Measurements from ENCODE around the gene ARHGEF11.

ARHGEF11 gene

DNA sequence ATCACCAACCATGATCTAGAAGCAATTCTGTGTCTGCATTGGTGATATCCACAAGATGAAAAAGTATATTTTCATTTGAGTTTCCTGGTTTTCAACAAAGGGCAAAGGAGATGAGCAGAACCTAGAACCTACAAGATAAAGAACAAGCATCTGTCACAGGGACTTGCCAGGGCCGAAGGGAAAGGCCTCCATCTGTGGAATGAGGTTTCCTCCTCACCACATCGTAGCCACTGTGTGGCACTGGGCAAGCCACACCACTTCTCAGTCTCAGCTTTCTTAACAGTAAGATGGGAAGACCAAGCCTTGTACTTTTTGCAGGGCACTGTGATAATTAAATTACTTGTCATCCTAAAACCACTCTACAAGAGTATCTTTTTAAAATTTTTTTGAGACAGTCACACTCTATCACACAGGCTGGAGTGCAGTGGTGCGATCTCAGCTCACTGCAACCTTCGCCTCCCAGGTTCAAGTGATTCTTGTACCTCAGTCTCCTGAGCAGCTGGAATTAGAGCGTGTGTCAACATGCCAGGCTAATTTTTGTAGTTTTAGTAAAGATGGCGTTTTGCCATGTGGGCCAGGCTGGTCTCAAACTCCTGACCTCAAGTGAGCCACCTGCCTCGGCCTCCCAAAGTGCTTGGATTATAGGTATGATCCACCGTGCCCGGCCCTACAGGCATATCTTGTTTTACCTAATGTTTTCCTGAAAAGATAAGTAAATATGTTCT, 45.8 kb downstream of the ARHGEF11 start:
- DNase-seq = no peak

GRCh38 chr1:156998840-156999500, 46.6 kb downstream of the ARHGEF11 start:
- DNase-seq = no peak

GRCh38 chr1:156998301-156998700, 47.2 kb downstream of the ARHGEF11 start:
- DNase-seq = no peak

GRCh38 chr1:156995412-156995811, 50.1 kb downstream of the ARHGEF11 start:
- no peak for DNase-seq

GRCh38 chr1:156994277-156994676, 51.3 kb downstream of the ARHGEF11 start:
- DNase-seq = no peak

- no peak for DNase-seq
These were observed 52.0 kb downstream of the ARHGEF11 start for GRCh38 chr1:156993426-156994147.

- DNase-seq = no peak
These were observed 53.3 kb downstream of the ARHGEF11 start for GRCh38 chr1:156992215-156992614.

GRCh38 chr1:156987715-156988114, 57.8 kb downstream of the ARHGEF11 start:
- DNase-seq = no peak

- no peak for DNase-seq
These were observed 65.0 kb downstream of the ARHGEF11 start for GRCh38 chr1:156980551-156980950.

GRCh38 chr1:156975084-156975483, 70.5 kb downstream of the ARHGEF11 start:
- no peak for DNase-seq

DNA sequence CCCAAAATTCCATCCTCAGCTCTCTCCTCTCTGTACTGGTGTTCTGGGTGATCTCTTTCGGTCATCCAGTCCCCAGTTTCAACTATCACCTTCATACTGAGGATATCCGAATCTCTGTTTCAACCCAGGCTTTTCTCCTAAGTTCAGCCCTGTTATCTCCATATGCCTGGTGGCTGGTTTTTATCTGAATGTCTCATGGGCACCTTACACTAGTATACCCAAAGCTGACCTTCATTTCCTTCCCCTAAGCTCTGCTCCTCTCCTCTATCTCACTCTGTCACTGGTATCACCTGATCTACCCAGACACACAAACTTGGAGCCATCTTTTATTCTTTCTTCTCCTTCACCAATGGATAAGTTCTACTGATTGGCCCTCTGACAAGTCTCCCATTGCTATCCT, 72.1 kb downstream of the ARHGEF11 start:
- DNase-seq = no peak

DNA sequence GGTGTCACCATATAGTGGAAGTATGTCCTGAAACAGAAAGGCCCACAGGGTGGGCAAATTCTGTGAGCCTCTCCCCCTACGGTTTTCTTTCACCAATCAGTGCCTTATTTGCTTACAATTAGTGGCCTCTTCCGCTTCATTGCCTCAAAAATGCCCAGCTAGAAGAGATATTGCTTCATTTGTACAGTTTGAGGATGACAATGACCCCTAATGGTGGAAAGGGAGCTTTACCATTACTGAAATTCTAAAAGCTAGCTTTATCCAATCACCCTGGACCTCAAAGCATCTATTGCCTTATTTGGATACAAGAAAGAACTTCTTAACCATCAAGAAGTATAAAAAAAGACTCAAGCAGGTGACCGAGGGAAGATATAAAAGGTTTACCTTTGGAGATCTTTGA, 75.5 kb downstream of the ARHGEF11 start:
- no peak for DNase-seq

DNA sequence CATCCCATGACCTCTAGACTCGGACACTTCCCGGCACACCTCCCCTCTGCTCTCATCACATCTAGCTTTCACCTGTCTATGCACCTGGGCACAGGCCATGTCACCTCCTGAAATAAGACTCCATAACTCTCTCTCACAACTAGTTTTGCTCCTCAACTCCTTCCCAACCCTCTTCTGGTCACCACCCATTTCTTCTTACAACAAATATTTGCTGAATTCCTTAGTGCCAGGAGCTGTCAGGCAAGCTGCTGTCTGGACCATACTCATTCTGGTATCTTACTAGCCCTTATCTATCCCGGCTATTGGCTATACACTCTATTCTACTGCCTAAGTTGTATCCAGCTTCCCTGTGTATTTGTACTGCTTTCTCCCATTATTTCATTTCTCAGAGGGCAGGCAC, 76.0 kb downstream of the ARHGEF11 start:
- DNase-seq = no peak

- no peak for DNase-seq
These were observed 81.1 kb downstream of the ARHGEF11 start for GRCh38 chr1:156964441-156964840.

GRCh38 chr1:156963621-156964020, 81.9 kb downstream of the ARHGEF11 start:
- DNase-seq = no peak

GRCh38 chr1:156961709-156962108, 83.8 kb downstream of the ARHGEF11 start:
- peak in 1 of 2 experiments; percentile 8 for DNase-seq

- no peak for DNase-seq
These were observed 85.6 kb downstream of the ARHGEF11 start for GRCh38 chr1:156959925-156960324.

- DNase-seq = no peak
These were observed 86.1 kb downstream of the ARHGEF11 start for GRCh38 chr1:156959414-156959813.

DNA sequence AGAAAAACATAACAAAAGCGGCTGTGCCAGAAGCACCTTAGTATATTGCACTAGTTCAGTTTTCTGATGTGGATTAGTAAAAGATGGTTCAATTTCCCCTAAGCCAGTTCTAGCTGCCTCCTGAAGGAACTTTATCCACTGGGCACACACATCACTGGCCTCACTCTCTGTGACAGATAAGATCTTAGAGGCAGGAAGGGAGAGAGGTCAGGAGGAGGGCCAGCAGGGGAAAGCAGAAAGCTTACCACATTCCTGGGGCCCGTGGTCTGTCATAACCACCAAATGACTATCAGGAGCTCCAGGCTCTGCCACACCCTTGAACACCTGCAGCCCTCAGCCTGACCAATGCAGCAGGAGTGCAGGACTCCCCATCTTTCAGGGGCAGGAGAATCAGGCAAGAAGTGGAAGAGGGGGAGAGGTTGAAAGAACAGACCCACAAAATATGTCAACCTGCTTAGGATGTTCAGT, 87.3 kb downstream of the ARHGEF11 start:
- DNase-seq = no peak

DNA sequence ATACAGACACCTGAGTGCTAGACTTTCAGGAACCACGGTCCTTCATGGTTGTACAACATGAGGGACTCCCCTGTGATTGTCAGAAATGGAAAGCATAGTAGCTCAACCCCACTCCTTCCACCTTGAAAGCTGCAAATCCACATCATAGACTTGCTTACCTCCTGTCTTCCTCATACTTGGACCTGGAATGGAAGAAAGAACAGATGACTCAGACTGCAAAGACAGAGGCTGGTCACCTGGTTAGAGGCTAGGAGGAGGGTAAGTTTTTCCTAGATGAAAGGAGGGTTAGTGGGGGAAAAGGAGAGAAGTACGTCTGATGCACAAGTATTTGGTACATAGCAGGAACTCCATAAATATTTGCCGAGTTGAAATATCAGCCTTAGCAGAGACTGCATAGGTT, 87.9 kb downstream of the ARHGEF11 start:
- no peak for DNase-seq

DNA sequence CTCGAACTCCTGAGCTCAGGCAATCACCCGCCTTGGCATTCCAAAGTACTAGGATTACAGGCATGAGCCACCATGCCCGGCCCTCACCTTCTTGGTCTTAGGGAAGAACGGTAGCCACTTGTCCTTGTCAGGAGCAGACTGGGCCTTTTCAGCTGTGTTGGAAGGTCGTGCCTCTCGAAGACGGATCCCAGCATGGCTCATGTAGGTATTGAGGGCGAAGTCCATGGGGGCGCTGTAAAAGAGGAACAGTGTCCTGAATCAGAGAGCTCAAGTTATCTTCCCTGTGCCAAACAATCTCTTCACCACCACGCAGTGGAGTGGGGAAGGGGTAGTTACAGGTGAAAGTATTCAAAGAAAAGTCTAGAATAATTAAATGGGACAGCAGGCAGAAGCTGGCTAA, 89.2 kb downstream of the ARHGEF11 start:
- no peak for DNase-seq

DNA sequence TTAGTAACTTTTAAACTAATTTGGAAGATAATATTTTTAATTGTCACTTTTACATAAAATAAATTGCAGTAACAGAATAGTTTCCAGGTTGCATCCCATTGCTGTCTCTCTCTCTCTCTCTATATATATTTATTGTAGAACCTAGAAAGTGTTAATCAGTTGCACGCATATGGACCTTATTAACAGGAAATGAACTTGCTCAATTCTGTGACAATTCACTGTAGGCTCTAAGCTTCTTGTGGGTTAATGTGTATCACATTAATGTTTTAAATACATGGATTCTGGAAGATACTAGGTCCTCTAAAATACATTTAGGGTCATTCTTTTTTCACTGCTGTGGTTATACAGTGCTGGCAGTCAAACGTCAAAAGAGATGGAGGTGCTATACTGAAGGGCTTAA, 92.0 kb downstream of the ARHGEF11 start:
- DNase-seq = no peak

DNA sequence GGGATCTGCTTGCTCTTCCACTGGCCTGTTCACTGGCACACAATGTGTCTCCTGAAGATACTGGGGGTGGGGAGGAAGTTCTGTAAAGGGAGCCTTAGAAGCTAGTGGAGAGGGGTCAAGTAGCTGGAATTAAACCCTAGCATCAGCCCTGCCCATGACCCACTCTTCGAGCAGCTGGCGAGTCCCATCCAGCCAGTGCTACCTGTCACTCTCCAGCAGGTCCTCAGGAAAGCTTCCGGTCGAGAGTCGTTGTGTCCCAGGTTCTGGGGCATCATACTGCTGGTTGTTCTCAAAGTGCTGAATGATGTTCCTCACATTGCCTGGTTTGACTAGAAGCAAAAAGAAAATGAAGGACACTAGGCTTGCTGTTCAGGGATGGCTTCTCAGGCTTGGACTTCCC, 94.2 kb downstream of the ARHGEF11 start:
- DNase-seq = no peak

DNA sequence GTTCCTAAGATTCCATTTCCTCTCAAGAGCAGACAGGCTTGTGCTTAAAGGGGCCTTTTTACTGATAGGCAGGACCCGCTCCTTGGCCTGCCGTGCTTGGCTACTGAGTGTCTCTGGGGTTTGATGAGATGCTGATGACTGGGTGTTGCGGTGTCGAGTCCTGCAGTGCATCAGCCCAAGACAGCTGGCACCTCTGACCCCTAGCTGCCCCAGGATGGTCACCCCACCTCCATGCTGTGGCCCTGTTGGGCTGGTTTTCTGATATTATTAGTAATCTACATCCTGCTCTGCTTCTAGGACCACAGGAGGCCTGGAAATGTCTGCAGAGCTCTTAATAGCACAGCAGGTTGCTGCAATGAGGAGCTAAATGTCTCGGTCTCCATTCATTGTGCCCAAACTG, 96.4 kb downstream of the ARHGEF11 start:
- DNase-seq = no peak

Data from SW 1271 (cell line).